ENCODE measurements around the gene C16orf96. TPM values are rescaled to one million over a fixed set of nuclear protein-coding genes. Genes with fewer than 3 reads are reported as not detected.

The C16orf96 gene
- total and polyA plus RNA-seq, 2 of the 13 experiments (the other 11 are each of a cell fraction or from before 2014, with no cell fraction given): 0.03 TPM; not detected in 1

DNA sequence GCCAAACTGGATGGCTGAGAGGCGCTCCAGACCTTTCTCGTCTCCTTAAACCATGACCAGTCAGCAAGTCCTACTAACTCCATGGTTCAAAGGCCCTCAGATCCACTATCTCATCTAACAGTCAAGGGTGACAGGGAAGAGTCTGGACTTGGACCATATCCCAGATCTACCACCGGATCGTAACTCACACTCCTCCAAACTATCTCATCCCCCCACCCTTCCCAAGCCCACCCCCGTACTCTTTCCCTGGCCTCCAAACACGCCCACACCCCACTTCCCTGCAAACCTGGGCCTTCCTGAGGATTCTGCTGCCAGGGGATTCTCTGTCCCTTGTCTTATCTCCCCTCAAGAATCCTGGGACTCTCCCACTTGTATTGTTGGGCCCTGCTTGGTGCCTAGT lies 22.6 kb upstream of the C16orf96 start (continued):
- TF ChIP-seq HIVEP1 (CRISPR knock-in tag; IDR thresholded peaks at IDR 0.05): no peak
- TF ChIP-seq AGO2 (optimal IDR thresholded peaks at IDR 0.05; ENCODE audit: low read depth, low read length): no peak
- TF ChIP-seq GABPA (IDR thresholded peaks at IDR 0.05; ENCODE audit: low read depth, low read length): no peak
- TF ChIP-seq GABPA (CRISPR knock-in tag; IDR thresholded peaks at IDR 0.05; ENCODE audit: low read depth): no peak
- TF ChIP-seq KDM5B (CRISPR knock-in tag; IDR thresholded peaks at IDR 0.05; ENCODE audit: borderline replicate concordance): no peak
- TF ChIP-seq ZNF75D (CRISPR knock-in tag; IDR thresholded peaks at IDR 0.05; ENCODE audit: borderline replicate concordance): no peak
- no peak for TF ChIP-seq ZNF343 (CRISPR knock-in tag; IDR thresholded peaks at IDR 0.05)
- TF ChIP-seq BORCS8-MEF2B (CRISPR knock-in tag; IDR thresholded peaks at IDR 0.05): no peak
- TF ChIP-seq, protein P1, sequence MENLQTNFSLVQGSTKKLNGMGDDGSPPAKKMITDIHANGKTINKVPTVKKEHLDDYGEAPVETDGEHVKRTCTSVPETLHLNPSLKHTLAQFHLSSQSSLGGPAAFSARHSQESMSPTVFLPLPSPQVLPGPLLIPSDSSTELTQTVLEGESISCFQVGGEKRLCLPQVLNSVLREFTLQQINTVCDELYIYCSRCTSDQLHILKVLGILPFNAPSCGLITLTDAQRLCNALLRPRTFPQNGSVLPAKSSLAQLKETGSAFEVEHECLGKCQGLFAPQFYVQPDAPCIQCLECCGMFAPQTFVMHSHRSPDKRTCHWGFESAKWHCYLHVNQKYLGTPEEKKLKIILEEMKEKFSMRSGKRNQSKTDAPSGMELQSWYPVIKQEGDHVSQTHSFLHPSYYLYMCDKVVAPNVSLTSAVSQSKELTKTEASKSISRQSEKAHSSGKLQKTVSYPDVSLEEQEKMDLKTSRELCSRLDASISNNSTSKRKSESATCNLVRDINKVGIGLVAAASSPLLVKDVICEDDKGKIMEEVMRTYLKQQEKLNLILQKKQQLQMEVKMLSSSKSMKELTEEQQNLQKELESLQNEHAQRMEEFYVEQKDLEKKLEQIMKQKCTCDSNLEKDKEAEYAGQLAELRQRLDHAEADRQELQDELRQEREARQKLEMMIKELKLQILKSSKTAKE (CRISPR knock-in tag; IDR thresholded peaks at IDR 0.05; ENCODE audit: borderline replicate concordance): no peak
- TF ChIP-seq, protein P2, sequence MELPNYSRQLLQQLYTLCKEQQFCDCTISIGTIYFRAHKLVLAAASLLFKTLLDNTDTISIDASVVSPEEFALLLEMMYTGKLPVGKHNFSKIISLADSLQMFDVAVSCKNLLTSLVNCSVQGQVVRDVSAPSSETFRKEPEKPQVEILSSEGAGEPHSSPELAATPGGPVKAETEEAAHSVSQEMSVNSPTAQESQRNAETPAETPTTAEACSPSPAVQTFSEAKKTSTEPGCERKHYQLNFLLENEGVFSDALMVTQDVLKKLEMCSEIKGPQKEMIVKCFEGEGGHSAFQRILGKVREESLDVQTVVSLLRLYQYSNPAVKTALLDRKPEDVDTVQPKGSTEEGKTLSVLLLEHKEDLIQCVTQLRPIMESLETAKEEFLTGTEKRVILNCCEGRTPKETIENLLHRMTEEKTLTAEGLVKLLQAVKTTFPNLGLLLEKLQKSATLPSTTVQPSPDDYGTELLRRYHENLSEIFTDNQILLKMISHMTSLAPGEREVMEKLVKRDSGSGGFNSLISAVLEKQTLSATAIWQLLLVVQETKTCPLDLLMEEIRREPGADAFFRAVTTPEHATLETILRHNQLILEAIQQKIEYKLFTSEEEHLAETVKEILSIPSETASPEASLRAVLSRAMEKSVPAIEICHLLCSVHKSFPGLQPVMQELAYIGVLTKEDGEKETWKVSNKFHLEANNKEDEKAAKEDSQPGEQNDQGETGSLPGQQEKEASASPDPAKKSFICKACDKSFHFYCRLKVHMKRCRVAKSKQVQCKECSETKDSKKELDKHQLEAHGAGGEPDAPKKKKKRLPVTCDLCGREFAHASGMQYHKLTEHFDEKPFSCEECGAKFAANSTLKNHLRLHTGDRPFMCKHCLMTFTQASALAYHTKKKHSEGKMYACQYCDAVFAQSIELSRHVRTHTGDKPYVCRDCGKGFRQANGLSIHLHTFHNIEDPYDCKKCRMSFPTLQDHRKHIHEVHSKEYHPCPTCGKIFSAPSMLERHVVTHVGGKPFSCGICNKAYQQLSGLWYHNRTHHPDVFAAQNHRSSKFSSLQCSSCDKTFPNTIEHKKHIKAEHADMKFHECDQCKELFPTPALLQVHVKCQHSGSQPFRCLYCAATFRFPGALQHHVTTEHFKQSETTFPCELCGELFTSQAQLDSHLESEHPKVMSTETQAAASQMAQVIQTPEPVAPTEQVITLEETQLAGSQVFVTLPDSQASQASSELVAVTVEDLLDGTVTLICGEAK (IDR thresholded peaks at IDR 0.05): no peak
- TF ChIP-seq, protein P2 (CRISPR knock-in tag; IDR thresholded peaks at IDR 0.05): no peak
- TF ChIP-seq ZNF3 (CRISPR knock-in tag; IDR thresholded peaks at IDR 0.05): no peak
- TF ChIP-seq CEBPB (IDR thresholded peaks at IDR 0.05; ENCODE audit: borderline replicate concordance, low read depth, low read length): no peak
- no peak for TF ChIP-seq CC2D1A (CRISPR knock-in tag; IDR thresholded peaks at IDR 0.05)

Data from HepG2 (cell line).